Measurements from ENCODE around the gene CGREF1. TPM values are rescaled to one million over a fixed set of nuclear protein-coding genes. Genes with fewer than 3 reads are reported as not detected.
A peak's percentile ranks its signal among the peaks of the same experiment; 100 is the strongest.

Gene CGREF1
- total and polyA plus RNA-seq, 4 donors: 0.98 to 16.1 (median 11.7) TPM

DNA sequence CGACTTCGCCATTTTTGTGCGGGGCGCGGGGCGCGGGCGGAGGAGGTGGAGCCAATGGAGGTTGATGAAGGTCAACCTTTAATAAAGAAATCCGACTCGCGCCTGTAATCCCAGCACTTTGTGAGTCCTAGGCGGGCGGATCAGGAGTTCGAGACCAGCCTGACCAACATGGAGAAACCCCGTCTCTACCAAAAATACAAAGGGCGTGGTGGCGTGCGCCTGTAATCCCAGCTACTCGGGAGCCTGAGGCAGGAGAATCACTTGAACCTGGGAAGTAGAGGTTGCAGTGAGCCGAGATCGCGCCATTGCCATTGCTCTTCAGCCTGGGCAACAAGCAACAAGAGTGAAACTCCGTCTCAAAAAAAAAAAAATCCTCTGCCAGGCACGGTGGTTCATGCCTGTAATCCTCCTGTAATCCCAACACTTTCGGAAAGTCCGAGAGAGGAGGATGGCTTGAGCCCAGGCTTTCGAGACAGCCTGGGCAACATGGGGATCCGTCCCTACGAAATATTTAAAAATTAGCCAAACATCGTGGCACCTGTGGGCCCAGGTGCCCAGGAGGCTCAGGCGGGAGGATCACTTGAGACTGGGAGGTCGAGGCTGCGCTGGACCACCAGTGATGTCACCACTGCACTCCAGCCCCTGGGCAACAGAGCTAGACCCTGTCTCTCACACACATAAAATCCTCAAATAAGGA is 16.0 kb upstream of the CGREF1 start:
- no peak for DNase-seq (ENCODE audit: low spot score)
- Histone ChIP-seq H3K27me3 (ENCODE audit: control insufficient read depth in 4 of 4, insufficient read depth in 4 of 4, low read length in 3 of 4) (no peaks in the 10 kb centered on the region), H3K4me1 (ENCODE audit: control insufficient read depth in 4 of 4, insufficient read depth in 4 of 4, low read length in 3 of 4) (peaks cover 3 to 12% (median 10%) of the 10 kb centered on the region in 4 donors), H3K9me3 (ENCODE audit: control insufficient read depth in 4 of 4, low read length in 3 of 4) (no peaks in the 10 kb centered on the region), H3K4me3 (ENCODE audit: low read depth in 1 of 3, low read length in 3 of 3) (no peak overlapping the region), H3K27ac (ENCODE audit: low read depth in 1 of 2, low read length in 2 of 2) (peak overlapping the region in 1 of 2 donors; percentile 21), H3K9ac (ENCODE audit: low read depth in 1 of 2, low read length in 2 of 2) (no peak overlapping the region), H3K36me3 (ENCODE audit: control insufficient read depth in 4 of 4, insufficient read depth in 3 of 4, low read depth in 1 of 4, low read length in 3 of 4) (peaks cover 13 to 26% (median 22%) of the 10 kb centered on the region in 4 donors)
- TF ChIP-seq, protein P1, sequence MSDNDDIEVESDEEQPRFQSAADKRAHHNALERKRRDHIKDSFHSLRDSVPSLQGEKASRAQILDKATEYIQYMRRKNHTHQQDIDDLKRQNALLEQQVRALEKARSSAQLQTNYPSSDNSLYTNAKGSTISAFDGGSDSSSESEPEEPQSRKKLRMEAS (IDR thresholded peaks at IDR 0.05): no peak
- TF ChIP-seq YY1 (IDR thresholded peaks at IDR 0.05): peak; percentile 99
- no peak for TF ChIP-seq TAF1 (conservative IDR thresholded peaks at IDR 0.05)
- peak; percentile 49 for TF ChIP-seq SP1 (IDR thresholded peaks at IDR 0.05)
- peak in 1 of 2 donors; percentile 57 for TF ChIP-seq RXRA (IDR thresholded peaks at IDR 0.05)
- no peak for TF ChIP-seq FOXA2 (IDR thresholded peaks at IDR 0.05)
- 56% methylated on average over 33 of the region's 33 CpGs for WGBS

DNA sequence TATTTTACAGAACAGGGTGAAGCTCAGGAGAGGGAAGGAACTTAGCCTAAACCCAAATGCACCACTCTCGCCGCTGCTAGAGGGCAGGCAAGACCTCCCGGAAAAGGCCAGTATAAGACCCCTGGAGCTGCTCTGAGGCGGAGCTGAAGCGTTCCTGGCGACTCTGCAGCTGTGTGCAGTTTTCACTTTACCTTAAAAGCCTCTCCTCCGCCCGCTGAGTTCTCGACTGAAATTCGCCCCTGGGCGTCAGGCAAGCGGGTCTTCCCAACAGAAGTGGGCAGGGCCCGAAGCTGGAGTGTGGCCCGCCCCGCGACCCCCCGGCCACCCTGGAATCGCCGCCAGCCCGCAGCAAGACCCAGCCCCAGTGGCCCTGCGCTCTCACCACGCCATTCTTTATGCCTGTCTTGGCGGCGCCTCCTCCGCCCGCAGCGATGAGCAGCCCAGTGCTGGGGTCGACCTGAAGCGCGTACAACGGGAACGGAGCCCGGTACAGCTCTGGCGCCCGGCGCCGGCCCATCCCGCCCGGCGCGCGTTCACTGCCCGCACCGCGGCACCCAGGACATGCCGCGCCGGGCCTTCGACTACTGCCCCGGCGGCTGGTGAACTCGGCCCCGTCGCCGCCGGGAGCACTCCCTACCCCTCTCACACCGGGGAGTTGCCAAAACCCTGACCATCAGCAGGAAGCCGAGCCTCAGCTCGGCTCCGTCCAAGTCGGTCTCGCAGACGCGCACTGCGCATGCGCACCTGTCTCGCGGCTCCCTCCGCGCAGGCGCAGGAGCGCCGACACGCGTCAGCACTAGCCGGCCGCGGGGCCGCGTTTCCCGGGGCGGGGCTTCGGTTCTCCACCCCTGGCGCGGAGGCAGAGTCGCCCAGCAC is 15.2 kb upstream of the CGREF1 start, which contains the start of gene PREB:
Gene PREB, minus strand, starts transcription at position 732 of the 876 bp plus-strand sequence. Its CDS starts 215 bp downstream, at position 517.
- TF ChIP-seq GABPA (IDR thresholded peaks at IDR 0.05 in 1 of 2, conservative IDR thresholded peaks at IDR 0.05 in 1 of 2): peak in 1 of 2 donors; percentile 71
- no peak for TF ChIP-seq EGR1 (IDR thresholded peaks at IDR 0.05; ENCODE audit: low read depth in 2 of 2)
- TF ChIP-seq FOXA1 (IDR thresholded peaks at IDR 0.05): no peak
- TF ChIP-seq, protein P2, sequence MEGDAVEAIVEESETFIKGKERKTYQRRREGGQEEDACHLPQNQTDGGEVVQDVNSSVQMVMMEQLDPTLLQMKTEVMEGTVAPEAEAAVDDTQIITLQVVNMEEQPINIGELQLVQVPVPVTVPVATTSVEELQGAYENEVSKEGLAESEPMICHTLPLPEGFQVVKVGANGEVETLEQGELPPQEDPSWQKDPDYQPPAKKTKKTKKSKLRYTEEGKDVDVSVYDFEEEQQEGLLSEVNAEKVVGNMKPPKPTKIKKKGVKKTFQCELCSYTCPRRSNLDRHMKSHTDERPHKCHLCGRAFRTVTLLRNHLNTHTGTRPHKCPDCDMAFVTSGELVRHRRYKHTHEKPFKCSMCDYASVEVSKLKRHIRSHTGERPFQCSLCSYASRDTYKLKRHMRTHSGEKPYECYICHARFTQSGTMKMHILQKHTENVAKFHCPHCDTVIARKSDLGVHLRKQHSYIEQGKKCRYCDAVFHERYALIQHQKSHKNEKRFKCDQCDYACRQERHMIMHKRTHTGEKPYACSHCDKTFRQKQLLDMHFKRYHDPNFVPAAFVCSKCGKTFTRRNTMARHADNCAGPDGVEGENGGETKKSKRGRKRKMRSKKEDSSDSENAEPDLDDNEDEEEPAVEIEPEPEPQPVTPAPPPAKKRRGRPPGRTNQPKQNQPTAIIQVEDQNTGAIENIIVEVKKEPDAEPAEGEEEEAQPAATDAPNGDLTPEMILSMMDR (IDR thresholded peaks at IDR 0.05; ENCODE audit: low read depth, low read length, missing input control): peak; percentile 7
- TF ChIP-seq, protein P3, sequence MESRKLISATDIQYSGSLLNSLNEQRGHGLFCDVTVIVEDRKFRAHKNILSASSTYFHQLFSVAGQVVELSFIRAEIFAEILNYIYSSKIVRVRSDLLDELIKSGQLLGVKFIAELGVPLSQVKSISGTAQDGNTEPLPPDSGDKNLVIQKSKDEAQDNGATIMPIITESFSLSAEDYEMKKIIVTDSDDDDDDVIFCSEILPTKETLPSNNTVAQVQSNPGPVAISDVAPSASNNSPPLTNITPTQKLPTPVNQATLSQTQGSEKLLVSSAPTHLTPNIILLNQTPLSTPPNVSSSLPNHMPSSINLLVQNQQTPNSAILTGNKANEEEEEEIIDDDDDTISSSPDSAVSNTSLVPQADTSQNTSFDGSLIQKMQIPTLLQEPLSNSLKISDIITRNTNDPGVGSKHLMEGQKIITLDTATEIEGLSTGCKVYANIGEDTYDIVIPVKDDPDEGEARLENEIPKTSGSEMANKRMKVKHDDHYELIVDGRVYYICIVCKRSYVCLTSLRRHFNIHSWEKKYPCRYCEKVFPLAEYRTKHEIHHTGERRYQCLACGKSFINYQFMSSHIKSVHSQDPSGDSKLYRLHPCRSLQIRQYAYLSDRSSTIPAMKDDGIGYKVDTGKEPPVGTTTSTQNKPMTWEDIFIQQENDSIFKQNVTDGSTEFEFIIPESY (IDR thresholded peaks at IDR 0.05): no peak
- peak in 1 of 2 donors; percentile 52 for TF ChIP-seq RAD21 (IDR thresholded peaks at IDR 0.05)
- Histone ChIP-seq H3K9me3 (ENCODE audit: control insufficient read depth in 4 of 4, low read length in 3 of 4) (no peaks in the 10 kb centered on the region), H3K9ac (ENCODE audit: low read depth in 1 of 2, low read length in 2 of 2) (peak within 1 kb of the TSS; percentile 59 to 92), H3K36me3 (ENCODE audit: control insufficient read depth in 4 of 4, insufficient read depth in 3 of 4, low read depth in 1 of 4, low read length in 3 of 4) (peaks cover 13 to 32% (median 24%) of the 10 kb centered on the region in 4 donors), H3K4me1 (ENCODE audit: control insufficient read depth in 4 of 4, insufficient read depth in 4 of 4, low read length in 3 of 4) (peaks cover 3 to 12% (median 10%) of the 10 kb centered on the region in 4 donors), H3K27ac (ENCODE audit: low read depth in 1 of 2, low read length in 2 of 2) (peak within 1 kb of the TSS; percentile 85 to 92), H3K4me3 (ENCODE audit: low read depth in 1 of 3, low read length in 3 of 3) (peak within 1 kb of the TSS; percentile 89 to 93 (median 92)), H3K27me3 (ENCODE audit: control insufficient read depth in 4 of 4, insufficient read depth in 4 of 4, low read length in 3 of 4) (no peaks in the 10 kb centered on the region)
- under 1% methylated on average over 86 of the region's 86 CpGs for WGBS
- DNase-seq (ENCODE audit: low spot score): peak; percentile 97
